Measurements from ENCODE around the gene RC3H2. TPM values are rescaled to one million over a fixed set of nuclear protein-coding genes. Genes with fewer than 3 reads are reported as not detected.
"Not testable (repeated sequence)": the region's sequence is repeated elsewhere in the genome, so short reads cannot be mapped to it uniquely, and the experiment has no call there.

The RC3H2 gene
- polyA plus RNA-seq, 1 donor from 2014 or later, result 21.0 TPM

GRCh38 chr9:122838441-122838840 lies 66.7 kb downstream of the RC3H2 start:
- not testable (repeated sequence) for H3K4me3 Mint-ChIP-seq, H3K27ac Mint-ChIP-seq, H3K27me3 Mint-ChIP-seq, H3K9me3 Mint-ChIP-seq, H3K4me1 Mint-ChIP-seq, H3K36me3 Mint-ChIP-seq

DNA sequence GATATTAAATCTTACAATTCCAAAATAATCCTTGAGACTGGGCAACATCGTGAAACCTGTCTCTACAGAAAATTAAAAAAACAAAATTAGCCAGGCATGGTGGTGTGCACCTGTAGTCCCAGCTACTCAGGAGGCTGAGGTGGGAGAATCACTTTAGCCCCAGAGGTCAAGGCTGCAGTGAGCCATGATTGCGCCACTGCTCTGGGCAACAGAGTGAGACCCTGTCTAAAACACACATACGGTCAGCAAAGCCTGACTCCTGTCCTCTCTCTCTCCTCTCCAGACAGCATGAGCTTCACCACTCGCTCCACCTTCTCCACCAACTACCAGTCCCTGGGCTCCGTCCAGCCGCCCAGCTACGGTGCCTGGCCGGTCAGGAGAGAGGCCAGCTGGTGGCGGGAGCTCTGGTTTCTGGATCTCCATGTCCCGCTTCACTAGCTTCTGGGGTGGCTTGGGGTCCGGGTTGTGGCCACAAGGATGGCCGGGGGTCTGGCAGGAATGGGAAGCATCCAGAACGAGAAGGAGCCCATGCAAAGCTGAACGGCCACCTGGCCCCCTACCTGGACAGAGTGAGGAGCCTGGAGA lies 67.8 kb downstream of the RC3H2 start:
- Mint-ChIP-seq H3K27me3 (no peaks in the 10 kb centered on the region), H3K4me3 (no peak overlapping the region), H3K4me1 (peaks cover 5 to 8% (median 7%) of the 10 kb centered on the region in 3 donors), H3K36me3 (peaks cover 3% of the 10 kb centered on the region), H3K27ac (no peak overlapping the region), H3K9me3 (peaks cover 0 to 3% (median 0%) of the 10 kb centered on the region in 3 donors)

- H3K4me3 Mint-ChIP-seq, result peak overlapping the region in 3 of 4 donors; percentile 21 to 63 (median 40)
- peaks cover 3% of the 10 kb centered on the region for H3K36me3 Mint-ChIP-seq
- no peaks in the 10 kb centered on the region for H3K27me3 Mint-ChIP-seq
- H3K4me1 Mint-ChIP-seq, result peaks cover 5 to 8% (median 7%) of the 10 kb centered on the region in 3 donors
- peaks cover 0 to 3% (median 0%) of the 10 kb centered on the region in 3 donors for H3K9me3 Mint-ChIP-seq
- peak overlapping the region in 1 of 3 donors; percentile 69 for H3K27ac Mint-ChIP-seq
Observed at GRCh38 chr9:122835313-122835731, 69.8 kb downstream of the RC3H2 start.

- H3K36me3 Mint-ChIP-seq, result peaks cover 3% of the 10 kb centered on the region
- H3K27me3 Mint-ChIP-seq, result no peaks in the 10 kb centered on the region
- H3K4me3 Mint-ChIP-seq, result peak overlapping the region in 1 of 4 donors; percentile 68
- no peaks in the 10 kb centered on the region for H3K9me3 Mint-ChIP-seq
- peak overlapping the region in 2 of 3 donors; percentile 51 to 69 for H3K27ac Mint-ChIP-seq
- peaks cover 12 to 20% (median 13%) of the 10 kb centered on the region in 3 donors for H3K4me1 Mint-ChIP-seq
Observed at GRCh38 chr9:122832194-122832593, 73.0 kb downstream of the RC3H2 start.

- not testable (repeated sequence) for H3K27me3 Mint-ChIP-seq, H3K36me3 Mint-ChIP-seq, H3K9me3 Mint-ChIP-seq
- Mint-ChIP-seq H3K27ac (peak overlapping the region; percentile 98 to 100 (median 99)), H3K4me1 (peaks cover 15 to 23% (median 20%) of the 10 kb centered on the region in 3 donors), H3K4me3 (peak overlapping the region; percentile 92 to 100 (median 95))
Observed at GRCh38 chr9:122828965-122829284, 76.2 kb downstream of the RC3H2 start.

DNA sequence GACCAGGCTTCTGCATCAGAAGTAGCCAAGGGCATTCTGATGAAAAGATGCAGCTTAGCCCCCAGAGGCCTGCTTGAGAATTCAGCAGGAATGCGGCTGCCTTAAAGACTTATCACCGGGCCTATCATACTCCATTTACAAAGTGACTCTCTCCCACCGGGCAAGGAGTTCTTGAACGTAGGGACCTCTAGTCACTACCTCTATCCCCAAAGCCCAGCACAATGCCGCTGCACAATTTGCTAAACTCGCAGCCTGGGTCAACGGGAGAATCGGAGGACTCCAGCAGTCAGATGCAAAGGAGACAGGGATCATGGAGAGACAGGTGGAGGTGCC lies 77.4 kb downstream of the RC3H2 start:
- peaks cover 15 to 27% (median 24%) of the 10 kb centered on the region in 3 donors for H3K4me1 Mint-ChIP-seq
- H3K36me3 Mint-ChIP-seq, result peaks cover 3% of the 10 kb centered on the region
- H3K4me3 Mint-ChIP-seq, result peak overlapping the region; percentile 92 to 100 (median 95)
- no peaks in the 10 kb centered on the region for H3K9me3 Mint-ChIP-seq
- H3K27ac Mint-ChIP-seq, result peak overlapping the region; percentile 96 to 100 (median 99)
- H3K27me3 Mint-ChIP-seq, result no peaks in the 10 kb centered on the region

GRCh38 chr9:122822938-122823337 lies 82.2 kb downstream of the RC3H2 start:
- no peaks in the 10 kb centered on the region for H3K9me3 Mint-ChIP-seq
- H3K27ac Mint-ChIP-seq, result peak overlapping the region in 2 of 3 donors; percentile 19 to 62
- peaks cover 18 to 29% (median 24%) of the 10 kb centered on the region in 3 donors for H3K4me1 Mint-ChIP-seq
- no peaks in the 10 kb centered on the region for H3K27me3 Mint-ChIP-seq
- peaks cover 6% of the 10 kb centered on the region for H3K36me3 Mint-ChIP-seq
- H3K4me3 Mint-ChIP-seq, result peak overlapping the region in 2 of 4 donors; percentile 49 to 53

DNA sequence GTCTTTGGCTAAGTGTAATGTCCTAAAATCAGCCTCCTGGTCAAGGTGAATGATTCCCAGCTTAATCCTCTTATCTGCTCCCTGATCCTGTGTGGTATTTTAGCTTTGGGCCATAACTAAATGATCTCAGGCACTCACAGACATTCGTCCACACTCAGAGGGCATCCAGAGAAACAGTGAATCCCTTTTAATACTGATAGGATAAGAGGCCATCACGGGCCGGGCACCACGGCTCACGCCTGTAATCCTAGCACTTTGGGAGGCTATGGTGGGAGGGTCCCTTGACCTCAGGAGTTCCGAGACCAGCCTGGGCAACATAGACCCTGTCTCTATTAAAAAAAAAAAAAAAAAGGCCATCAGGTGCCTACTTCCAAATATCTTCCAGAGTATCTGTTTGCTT lies 83.1 kb downstream of the RC3H2 start:
- peaks cover 12 to 23% (median 18%) of the 10 kb centered on the region in 3 donors for H3K4me1 Mint-ChIP-seq
- no peaks in the 10 kb centered on the region for H3K9me3 Mint-ChIP-seq
- H3K4me3 Mint-ChIP-seq, result no peak overlapping the region
- H3K36me3 Mint-ChIP-seq, result peaks cover 6% of the 10 kb centered on the region
- H3K27ac Mint-ChIP-seq, result peak overlapping the region in 2 of 3 donors; percentile 52 to 59
- H3K27me3 Mint-ChIP-seq, result no peaks in the 10 kb centered on the region

- Mint-ChIP-seq H3K4me3 (no peak overlapping the region), H3K27ac (peak overlapping the region in 2 of 3 donors; percentile 52 to 59), H3K9me3 (no peaks in the 10 kb centered on the region), H3K27me3 (no peaks in the 10 kb centered on the region), H3K4me1 (peaks cover 8 to 17% (median 11%) of the 10 kb centered on the region in 3 donors), H3K36me3 (peaks cover 6% of the 10 kb centered on the region)
Observed at GRCh38 chr9:122821278-122821943, 83.7 kb downstream of the RC3H2 start.

DNA sequence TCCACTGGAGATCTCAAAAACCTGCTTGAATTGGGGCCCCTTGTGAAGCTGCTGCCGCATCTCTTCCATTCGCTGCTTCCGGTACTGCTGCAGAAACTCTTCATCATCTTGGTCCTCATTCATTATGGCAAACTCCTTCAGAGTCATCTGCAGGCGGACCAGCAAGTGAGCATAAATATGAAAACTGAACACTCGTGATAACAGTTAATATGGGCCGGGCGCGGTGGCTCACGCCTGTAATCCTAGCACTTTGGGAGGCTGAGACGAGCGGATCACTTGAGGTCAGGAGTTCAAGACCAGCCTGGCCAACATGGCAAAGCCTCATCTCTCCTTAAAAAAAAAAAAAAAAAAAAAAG lies 84.7 kb downstream of the RC3H2 start:
- Mint-ChIP-seq H3K9me3 (no peaks in the 10 kb centered on the region), H3K27ac (peak overlapping the region in 1 of 3 donors; percentile 67), H3K36me3 (peaks cover 6% of the 10 kb centered on the region), H3K4me1 (peaks cover 7 to 20% (median 18%) of the 10 kb centered on the region in 3 donors), H3K4me3 (no peak overlapping the region), H3K27me3 (no peaks in the 10 kb centered on the region)

DNA sequence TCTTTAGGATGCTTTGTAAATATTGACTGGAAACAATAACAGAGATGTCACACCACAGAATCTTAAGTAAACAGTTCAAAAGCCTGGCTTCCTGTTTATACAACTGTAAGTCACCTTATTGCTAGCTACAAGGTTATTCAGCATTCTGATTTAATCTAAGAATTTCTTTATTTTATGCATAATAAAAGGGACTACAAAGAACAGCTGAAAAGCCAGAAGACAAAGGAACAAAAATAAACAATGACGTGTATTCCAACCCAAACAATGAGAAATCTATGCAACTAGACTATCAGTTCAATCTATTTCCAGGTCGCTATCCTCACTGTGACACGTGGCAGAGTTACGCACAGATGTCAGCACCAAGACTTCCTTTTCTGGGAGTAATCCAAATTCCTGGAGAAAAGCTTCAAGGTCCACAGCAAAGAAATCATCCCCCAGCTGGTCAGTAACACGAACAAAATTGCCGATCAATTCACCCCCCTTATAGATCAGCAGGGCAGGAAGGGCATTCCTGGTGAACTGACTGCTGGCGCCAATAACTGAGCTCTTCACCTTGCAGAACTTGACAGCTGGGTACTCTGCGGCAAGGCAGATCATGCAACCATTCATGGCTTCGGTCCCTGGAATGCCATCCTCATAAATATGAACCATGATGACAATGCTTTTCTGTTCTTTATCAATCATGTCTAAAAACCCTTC lies 85.2 kb downstream of the RC3H2 start:
- Mint-ChIP-seq H3K27ac (peak overlapping the region in 1 of 3 donors; percentile 67), H3K36me3 (peaks cover 8% of the 10 kb centered on the region), H3K4me1 (peaks cover 10 to 20% (median 18%) of the 10 kb centered on the region in 3 donors), H3K4me3 (no peak overlapping the region), H3K9me3 (no peaks in the 10 kb centered on the region), H3K27me3 (no peaks in the 10 kb centered on the region)

- Mint-ChIP-seq H3K9me3 (no peaks in the 10 kb centered on the region), H3K4me3 (no peak overlapping the region), H3K27me3 (no peaks in the 10 kb centered on the region), H3K4me1 (peaks cover 15 to 20% (median 15%) of the 10 kb centered on the region in 3 donors), H3K36me3 (peaks cover 7% of the 10 kb centered on the region), H3K27ac (no peak overlapping the region)
Observed at GRCh38 chr9:122819326-122819725, 85.8 kb downstream of the RC3H2 start.

DNA sequence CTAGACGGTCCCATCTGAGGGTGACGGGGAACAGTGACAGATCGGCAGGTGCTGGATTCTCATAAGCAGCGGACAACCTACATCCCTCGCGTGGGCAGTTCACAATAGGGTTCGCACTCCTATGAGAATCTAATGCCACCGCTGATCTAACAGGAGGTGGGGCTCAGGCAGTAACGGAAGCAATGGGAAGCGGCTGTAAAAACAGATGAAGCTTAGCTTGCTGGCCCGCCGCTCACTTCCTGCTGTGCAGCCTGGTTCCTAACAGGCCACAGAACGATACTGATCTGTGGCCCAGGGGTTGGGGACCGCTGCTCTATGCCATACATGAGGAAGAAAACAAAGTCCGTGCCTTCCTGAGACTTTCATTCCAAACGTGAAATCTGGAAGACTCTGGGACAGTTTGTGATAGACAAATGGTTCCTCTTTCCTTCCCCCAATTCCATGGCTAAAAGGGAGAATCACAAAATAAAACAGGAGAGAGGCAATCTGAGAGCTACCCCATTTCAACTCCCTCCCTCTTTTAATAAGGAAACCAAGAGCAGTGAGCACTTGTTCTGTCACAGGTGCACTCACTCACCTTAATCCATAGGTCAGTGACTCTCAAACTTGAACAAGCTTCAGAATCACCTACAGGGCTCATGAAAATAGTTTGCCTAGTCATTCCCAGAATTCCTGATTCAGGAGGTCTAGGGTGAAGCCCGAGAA lies 88.8 kb downstream of the RC3H2 start:
- Mint-ChIP-seq H3K27me3 (no peaks in the 10 kb centered on the region), H3K9me3 (no peaks in the 10 kb centered on the region), H3K27ac (peak overlapping the region in 2 of 3 donors; percentile 64 to 67), H3K4me3 (peak overlapping the region in 2 of 4 donors; percentile 41 to 74), H3K4me1 (peaks cover 9 to 12% (median 9%) of the 10 kb centered on the region in 3 donors), H3K36me3 (peaks cover 7% of the 10 kb centered on the region)

GRCh38 chr9:122815544-122815943 lies 89.6 kb downstream of the RC3H2 start:
- peaks cover 7% of the 10 kb centered on the region for H3K36me3 Mint-ChIP-seq
- H3K4me3 Mint-ChIP-seq, result no peak overlapping the region
- peaks cover 9% of the 10 kb centered on the region in 3 donors for H3K4me1 Mint-ChIP-seq
- peak overlapping the region in 2 of 3 donors; percentile 14 to 37 for H3K27ac Mint-ChIP-seq
- no peaks in the 10 kb centered on the region for H3K9me3 Mint-ChIP-seq
- no peaks in the 10 kb centered on the region for H3K27me3 Mint-ChIP-seq

- H3K4me1 Mint-ChIP-seq, result peaks cover 7 to 9% (median 9%) of the 10 kb centered on the region in 3 donors
- peaks cover 4% of the 10 kb centered on the region for H3K36me3 Mint-ChIP-seq
- peak overlapping the region in 2 of 3 donors; percentile 32 to 41 for H3K27ac Mint-ChIP-seq
- no peaks in the 10 kb centered on the region for H3K9me3 Mint-ChIP-seq
- no peaks in the 10 kb centered on the region for H3K27me3 Mint-ChIP-seq
- H3K4me3 Mint-ChIP-seq, result no peak overlapping the region
Observed at GRCh38 chr9:122814545-122814944, 90.6 kb downstream of the RC3H2 start.
